Measurements from ENCODE around the gene NBPF1. TPM values are rescaled to one million over a fixed set of nuclear protein-coding genes. Genes with fewer than 3 reads are reported as not detected.
"Not testable (repeated sequence)": the region's sequence is repeated elsewhere in the genome, so short reads cannot be mapped to it uniquely, and the experiment has no call there.

Gene NBPF1
- total and polyA plus RNA-seq, 5 donors from 2014 or later = 0.49 to 13.0 (median 2.3) TPM

DNA sequence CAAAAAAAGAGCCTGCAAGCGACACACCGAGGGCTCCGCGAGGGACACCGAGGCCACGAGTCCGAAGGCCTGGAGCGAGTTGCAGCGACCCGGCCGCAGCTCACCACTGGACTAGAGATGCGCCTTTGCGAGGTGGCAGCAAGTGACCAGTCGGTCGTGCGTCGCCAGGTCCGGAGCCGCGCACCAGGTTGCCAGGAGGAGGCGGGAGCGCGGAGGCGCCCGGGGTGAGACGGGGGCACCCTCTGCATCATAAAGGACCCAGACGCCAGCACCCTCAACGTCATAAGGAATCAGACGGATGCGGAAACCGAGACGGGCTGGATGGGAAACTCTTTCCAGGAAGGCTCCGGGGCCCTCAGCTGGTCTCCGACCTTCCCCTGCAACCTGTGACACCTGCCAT is 77.9 kb downstream of the NBPF1 start:
- not testable (repeated sequence) for H3K27ac ChIP-seq (ENCODE audit: insufficient read depth, low read length, poor library complexity, severe bottlenecking); H3K4me3 ChIP-seq (ENCODE audit: low read depth, low read length); H3K9me3 Mint-ChIP-seq; H3K4me1 ChIP-seq (ENCODE audit: control insufficient read depth, insufficient read depth, low read length, poor library complexity, severe bottlenecking); H3K36me3 Mint-ChIP-seq; H3K36me3 ChIP-seq (ENCODE audit: control insufficient read depth, insufficient read depth, low read length); H3K9me3 ChIP-seq (ENCODE audit: control insufficient read depth in 2 of 2, low read length in 2 of 2); ATAC-seq (ENCODE audit: low read depth in 2 of 2); H3K27me3 ChIP-seq (ENCODE audit: control insufficient read depth, insufficient read depth, low read length); H3K27ac Mint-ChIP-seq; DNase-seq
- H3K4me3 Mint-ChIP-seq = peak overlapping the region in 1 of 4 donors; percentile 76
- peaks cover 0 to 17% (median under 1%) of the 10 kb centered on the region in 4 donors for H3K4me1 Mint-ChIP-seq
- peaks cover 44% of the 10 kb centered on the region for H3K27me3 Mint-ChIP-seq

DNA sequence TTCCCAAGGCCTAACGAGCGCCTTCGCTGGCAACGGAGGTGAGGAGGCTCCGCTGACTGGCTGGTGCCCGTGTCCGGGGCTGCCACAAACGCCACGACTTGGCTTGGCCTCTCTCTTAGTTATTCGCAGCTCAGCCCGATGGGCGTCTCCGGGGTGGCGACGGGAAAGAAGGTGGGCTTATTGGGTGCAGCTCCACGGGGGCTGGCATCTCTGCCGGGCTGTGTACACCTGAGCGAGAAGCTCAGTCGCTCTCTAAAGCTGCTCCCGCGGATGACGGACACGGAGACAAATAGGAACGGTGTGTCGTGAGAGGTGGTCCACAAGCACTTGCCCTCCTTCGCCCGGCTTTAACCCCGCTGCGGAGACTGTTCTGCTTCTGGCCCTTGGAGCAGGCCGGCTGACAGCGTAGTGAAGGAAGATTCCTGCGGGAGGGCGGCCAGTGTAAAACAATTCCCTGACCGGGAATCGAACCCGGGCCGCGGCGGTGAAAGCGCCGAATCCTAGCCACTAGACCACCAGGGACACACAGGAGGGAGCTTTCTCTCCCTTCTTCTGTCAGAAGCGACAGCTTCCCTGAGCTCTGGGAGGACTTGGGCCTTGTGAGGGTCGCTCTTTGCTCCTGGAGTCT is 78.4 kb downstream of the NBPF1 start:
- H3K36me3 Mint-ChIP-seq; H3K27ac Mint-ChIP-seq; H3K9me3 Mint-ChIP-seq; H3K4me1 ChIP-seq (ENCODE audit: control insufficient read depth, insufficient read depth, low read length, poor library complexity, severe bottlenecking); H3K36me3 ChIP-seq (ENCODE audit: control insufficient read depth, insufficient read depth, low read length); H3K9me3 ChIP-seq (ENCODE audit: control insufficient read depth in 2 of 2, low read length in 2 of 2); H3K4me3 ChIP-seq (ENCODE audit: low read depth, low read length); DNase-seq; H3K27ac ChIP-seq (ENCODE audit: insufficient read depth, low read length, poor library complexity, severe bottlenecking); H3K27me3 ChIP-seq (ENCODE audit: control insufficient read depth, insufficient read depth, low read length): not testable (repeated sequence)
- Mint-ChIP-seq H3K27me3 (peaks cover 50% of the 10 kb centered on the region), H3K4me3 (peak overlapping the region in 3 of 4 donors; percentile 15 to 89 (median 76)), H3K4me1 (peaks cover 0 to 17% (median under 1%) of the 10 kb centered on the region in 4 donors)
- ATAC-seq (ENCODE audit: low read depth in 2 of 2) = peak; percentile 28 to 43

DNA sequence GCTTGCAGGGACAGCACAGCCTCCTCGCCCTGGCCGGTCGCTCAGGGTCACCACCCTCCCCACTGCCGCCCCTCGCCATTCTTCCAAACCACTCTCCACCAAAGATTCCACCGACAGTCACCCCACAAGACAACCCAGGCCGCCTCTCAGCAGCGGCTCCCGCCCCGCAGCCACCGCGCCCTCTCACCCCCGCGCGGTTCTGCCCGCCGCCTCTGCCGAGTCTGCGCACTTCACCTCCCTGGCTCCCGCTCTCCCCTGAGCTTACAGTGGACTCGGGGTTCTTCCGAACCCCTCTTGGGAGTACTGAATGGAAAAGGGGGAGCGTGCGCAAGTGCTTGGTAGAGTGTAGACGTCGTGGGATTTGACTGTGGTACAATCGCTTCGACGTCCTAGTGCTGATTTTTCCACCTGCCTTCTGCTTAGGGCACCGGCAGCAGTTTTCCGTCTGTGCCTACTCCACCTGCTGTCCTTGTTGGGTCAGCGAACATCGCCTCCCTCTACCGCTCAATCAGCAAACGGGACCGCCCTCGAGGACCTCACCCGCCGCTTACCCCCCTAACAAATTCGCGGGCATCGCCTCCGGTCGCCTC is 79.0 kb downstream of the NBPF1 start:
- Mint-ChIP-seq H3K4me3 (peak overlapping the region in 2 of 4 donors; percentile 62 to 89), H3K4me1 (peaks cover 0 to 17% (median under 1%) of the 10 kb centered on the region in 4 donors), H3K27me3 (peaks cover 52% of the 10 kb centered on the region)
- not testable (repeated sequence) for H3K4me3 ChIP-seq (ENCODE audit: low read depth, low read length); H3K27ac Mint-ChIP-seq; H3K36me3 ChIP-seq (ENCODE audit: control insufficient read depth, insufficient read depth, low read length); H3K4me1 ChIP-seq (ENCODE audit: control insufficient read depth, insufficient read depth, low read length, poor library complexity, severe bottlenecking); ATAC-seq (ENCODE audit: low read depth in 2 of 2); H3K27ac ChIP-seq (ENCODE audit: insufficient read depth, low read length, poor library complexity, severe bottlenecking); H3K9me3 Mint-ChIP-seq; H3K36me3 Mint-ChIP-seq; DNase-seq; H3K9me3 ChIP-seq (ENCODE audit: control insufficient read depth in 2 of 2, low read length in 2 of 2); H3K27me3 ChIP-seq (ENCODE audit: control insufficient read depth, insufficient read depth, low read length)

DNA sequence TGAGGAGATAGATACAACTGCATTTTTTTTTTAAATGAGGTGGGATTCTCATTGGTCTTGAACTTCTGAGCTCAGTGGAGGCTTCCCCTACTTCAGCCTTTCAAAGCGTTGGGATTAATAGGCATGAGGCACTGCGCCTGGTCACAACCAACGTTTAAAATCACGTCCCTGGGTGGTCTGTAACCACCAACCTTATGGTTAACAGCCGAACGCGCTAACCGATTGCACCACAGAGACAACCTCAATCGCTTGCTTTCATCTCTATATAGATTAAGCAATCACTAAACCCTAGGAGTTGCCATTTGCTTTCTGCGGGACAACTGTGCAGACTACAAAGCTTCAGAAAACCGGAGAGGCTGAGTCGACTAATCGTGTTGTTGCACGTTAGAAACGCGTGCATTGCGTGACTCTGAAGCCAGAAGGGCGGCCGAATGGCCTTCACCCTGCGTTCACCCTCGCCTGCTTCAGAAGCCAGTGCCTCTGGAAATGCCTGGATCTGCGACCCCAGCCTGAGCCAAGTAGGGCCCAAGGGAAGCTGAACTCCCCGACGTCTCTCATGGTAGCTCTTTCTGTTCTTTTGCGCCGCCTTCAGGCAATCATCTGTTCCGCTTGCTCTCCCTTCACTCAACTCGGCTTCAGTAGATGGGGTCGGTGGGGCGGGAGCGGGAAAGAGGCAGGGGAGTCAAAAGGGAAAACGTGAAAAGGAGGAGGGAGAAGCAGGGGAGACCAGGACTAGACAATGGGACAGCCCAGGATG is 81.0 kb downstream of the NBPF1 start:
- ATAC-seq (ENCODE audit: low read depth in 2 of 2); H3K27ac Mint-ChIP-seq; H3K27me3 ChIP-seq (ENCODE audit: control insufficient read depth, insufficient read depth, low read length); H3K36me3 Mint-ChIP-seq; H3K27ac ChIP-seq (ENCODE audit: insufficient read depth, low read length, poor library complexity, severe bottlenecking); H3K9me3 Mint-ChIP-seq; H3K36me3 ChIP-seq (ENCODE audit: control insufficient read depth, insufficient read depth, low read length); H3K9me3 ChIP-seq (ENCODE audit: control insufficient read depth in 2 of 2, low read length in 2 of 2); DNase-seq; H3K4me1 ChIP-seq (ENCODE audit: control insufficient read depth, insufficient read depth, low read length, poor library complexity, severe bottlenecking); H3K4me3 ChIP-seq (ENCODE audit: low read depth, low read length): not testable (repeated sequence)
- Mint-ChIP-seq H3K27me3 (peaks cover 58% of the 10 kb centered on the region), H3K4me3 (peak overlapping the region in 1 of 4 donors; percentile 43), H3K4me1 (peaks cover 0 to 17% (median under 1%) of the 10 kb centered on the region in 4 donors)

DNA sequence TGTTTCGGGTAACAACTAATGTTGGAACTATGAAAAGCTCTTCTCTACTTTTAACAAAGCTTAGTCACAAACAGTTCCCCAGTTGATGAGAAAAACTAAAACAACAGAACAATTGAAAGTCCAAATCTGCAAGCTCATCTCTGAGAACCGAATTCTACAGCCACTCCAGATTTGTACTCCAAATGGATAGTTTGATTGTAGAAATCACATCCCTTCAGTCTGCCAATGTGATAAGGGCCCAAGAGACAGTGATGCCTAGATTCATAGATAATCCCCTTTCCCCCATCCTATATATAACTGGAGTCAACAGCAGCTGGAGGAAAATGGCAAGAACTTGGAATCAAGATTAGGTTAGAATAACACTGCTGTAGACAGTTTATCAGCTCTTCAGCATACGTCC is 85.0 kb downstream of the NBPF1 start:
- not testable (repeated sequence) for H3K4me1 ChIP-seq (ENCODE audit: control insufficient read depth, insufficient read depth, low read length, poor library complexity, severe bottlenecking); ATAC-seq (ENCODE audit: low read depth in 2 of 2); H3K27ac Mint-ChIP-seq; H3K4me1 Mint-ChIP-seq; H3K9me3 Mint-ChIP-seq; H3K27me3 ChIP-seq (ENCODE audit: control insufficient read depth, insufficient read depth, low read length); H3K4me3 ChIP-seq (ENCODE audit: low read depth, low read length); H3K36me3 ChIP-seq (ENCODE audit: control insufficient read depth, insufficient read depth, low read length); H3K4me3 Mint-ChIP-seq; DNase-seq; H3K36me3 Mint-ChIP-seq; H3K27ac ChIP-seq (ENCODE audit: insufficient read depth, low read length, poor library complexity, severe bottlenecking); H3K9me3 ChIP-seq (ENCODE audit: control insufficient read depth in 2 of 2, low read length in 2 of 2)
- peaks cover 58% of the 10 kb centered on the region for H3K27me3 Mint-ChIP-seq

DNA sequence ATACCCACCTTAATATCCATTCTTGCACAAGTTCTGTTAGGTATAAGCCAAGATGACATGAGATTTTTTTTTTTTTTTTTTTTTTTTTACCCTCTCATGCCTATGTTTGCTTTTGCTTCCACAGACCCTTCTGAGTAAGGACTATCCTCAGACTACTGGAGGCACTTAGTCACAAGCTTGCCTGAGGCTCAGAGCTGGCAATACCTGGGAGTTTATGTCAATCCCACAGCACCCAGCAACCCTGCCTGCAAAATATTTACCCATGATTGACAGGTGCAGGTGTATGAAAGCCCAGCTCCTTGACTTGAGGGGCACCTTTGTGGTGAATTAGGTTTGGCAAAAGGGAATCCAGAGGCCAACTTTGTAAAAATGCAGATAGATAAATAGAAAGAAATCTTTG is 87.6 kb downstream of the NBPF1 start:
- H3K27ac ChIP-seq (ENCODE audit: insufficient read depth, low read length, poor library complexity, severe bottlenecking) = not testable (repeated sequence)

DNA sequence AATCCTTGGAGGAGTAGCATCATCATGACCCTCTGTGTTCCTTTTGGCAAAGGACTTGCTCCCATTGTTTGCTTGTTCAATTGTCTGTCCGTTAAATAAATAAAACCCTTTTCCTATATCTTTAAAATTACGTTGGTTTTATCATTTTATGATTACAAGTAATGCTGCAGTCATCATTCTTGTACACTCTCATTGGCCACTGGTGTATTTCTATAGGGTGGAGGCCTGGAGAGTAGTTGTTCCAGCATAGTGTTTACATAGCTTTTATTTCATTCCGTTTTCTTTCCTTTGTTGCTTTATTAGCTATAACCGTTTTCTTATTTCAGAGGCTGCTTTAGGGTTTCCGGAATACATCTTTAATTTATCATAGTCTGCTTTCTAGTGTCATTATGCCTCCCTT is 91.7 kb downstream of the NBPF1 start:
- H3K27ac Mint-ChIP-seq; H3K27me3 ChIP-seq (ENCODE audit: control insufficient read depth, insufficient read depth, low read length); ATAC-seq (ENCODE audit: low read depth in 2 of 2); H3K4me1 ChIP-seq (ENCODE audit: control insufficient read depth, insufficient read depth, low read length, poor library complexity, severe bottlenecking); H3K9me3 Mint-ChIP-seq; H3K4me1 Mint-ChIP-seq; H3K36me3 Mint-ChIP-seq; DNase-seq; H3K36me3 ChIP-seq (ENCODE audit: control insufficient read depth, insufficient read depth, low read length); H3K9me3 ChIP-seq (ENCODE audit: control insufficient read depth in 2 of 2, low read length in 2 of 2); H3K4me3 Mint-ChIP-seq; H3K27ac ChIP-seq (ENCODE audit: insufficient read depth, low read length, poor library complexity, severe bottlenecking); H3K4me3 ChIP-seq (ENCODE audit: low read depth, low read length): not testable (repeated sequence)
- peaks cover 70% of the 10 kb centered on the region for H3K27me3 Mint-ChIP-seq

More for the DNA sequence above, 87.6 kb downstream of the NBPF1 start:
- H3K4me1 ChIP-seq (ENCODE audit: control insufficient read depth, insufficient read depth, low read length, poor library complexity, severe bottlenecking); H3K9me3 Mint-ChIP-seq; DNase-seq; H3K36me3 Mint-ChIP-seq; ATAC-seq (ENCODE audit: low read depth in 2 of 2); H3K27ac Mint-ChIP-seq; H3K4me3 ChIP-seq (ENCODE audit: low read depth, low read length); H3K9me3 ChIP-seq (ENCODE audit: control insufficient read depth in 2 of 2, low read length in 2 of 2); H3K36me3 ChIP-seq (ENCODE audit: control insufficient read depth, insufficient read depth, low read length); H3K27me3 ChIP-seq (ENCODE audit: control insufficient read depth, insufficient read depth, low read length); H3K4me1 Mint-ChIP-seq; H3K4me3 Mint-ChIP-seq: not testable (repeated sequence)
- peaks cover 58% of the 10 kb centered on the region for H3K27me3 Mint-ChIP-seq

DNA sequence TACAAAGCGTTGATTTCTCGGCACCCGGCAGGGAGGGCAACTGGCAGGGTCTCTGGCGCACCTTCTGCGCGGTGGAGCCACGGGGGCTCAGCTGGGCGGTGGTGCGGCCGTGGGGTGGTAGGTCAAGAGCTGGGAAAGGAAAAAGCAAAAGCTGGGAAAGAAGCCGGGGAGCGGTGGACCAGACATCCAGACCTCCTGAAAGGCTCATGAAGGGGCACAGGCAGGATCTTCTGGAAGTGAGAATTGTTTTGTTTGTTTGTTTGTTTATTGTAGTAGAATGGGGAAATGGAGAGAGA is 92.1 kb downstream of the NBPF1 start:
- no peak overlapping the region for H3K4me3 ChIP-seq (ENCODE audit: low read depth, low read length)
- peaks cover 3% of the 10 kb centered on the region for H3K27me3 ChIP-seq (ENCODE audit: control insufficient read depth, insufficient read depth, low read length)
- H3K9me3 ChIP-seq (ENCODE audit: control insufficient read depth in 2 of 2, low read length in 2 of 2) = no peaks in the 10 kb centered on the region
- H3K27ac ChIP-seq (ENCODE audit: insufficient read depth, low read length, poor library complexity, severe bottlenecking) = no peak overlapping the region
- peaks cover 67% of the 10 kb centered on the region for H3K27me3 Mint-ChIP-seq
- DNase-seq (no peak), ATAC-seq (ENCODE audit: low read depth in 2 of 2) (no peak)
- H3K9me3 Mint-ChIP-seq = no peaks in the 10 kb centered on the region
- H3K27ac Mint-ChIP-seq = peak overlapping the region in 1 of 3 donors; percentile 32
- peaks cover 0 to 3% (median 0%) of the 10 kb centered on the region in 4 donors for H3K4me1 Mint-ChIP-seq
- H3K36me3 ChIP-seq (ENCODE audit: control insufficient read depth, insufficient read depth, low read length) = no peaks in the 10 kb centered on the region
- no peaks in the 10 kb centered on the region for H3K4me1 ChIP-seq (ENCODE audit: control insufficient read depth, insufficient read depth, low read length, poor library complexity, severe bottlenecking)
- H3K36me3 Mint-ChIP-seq = no peaks in the 10 kb centered on the region
- H3K4me3 Mint-ChIP-seq = no peak overlapping the region

Measured in CD4-positive, CD25-positive, alpha-beta regulatory T cell (primary cell).